Esophagus muscularis mucosa (tissue), 4 donors: ENCODE measurements around the gene TTC7B. TPM values are rescaled to one million over a fixed set of nuclear protein-coding genes. Genes with fewer than 3 reads are reported as not detected.

Source experiments
- DNase-seq: peaks from one replicate; pipeline ENCODE4 v3.0.0-alpha.2; 2017; ENCODE audit errors: extremely low spot score
- H3K27ac ChIP-seq, 4 donors: fragments of 200-600 bp; sonication (generic); replicated peaks in 1 of 4; 1 replicate in 3 of 4; 2 replicates in 1 of 4; pipeline ENCODE4 v1.5.1; 2016 to 2019; ENCODE audit warnings: mild to moderate bottlenecking in 1 of 4
- H3K27me3 ChIP-seq, 4 donors: fragments of 200-600 bp; sonication (generic); one replicate each; pipeline versions ENCODE4 v1.5.1 to v1.6.0; 2016 to 2019
- H3K36me3 ChIP-seq, 4 donors: fragments of 200-600 bp; sonication (generic); one replicate each; pipeline ENCODE4 v1.5.1; 2016 to 2019
- H3K4me1 ChIP-seq, 4 donors: fragments of 200-600 bp; sonication (generic); one replicate each; pipeline ENCODE4 v1.5.1; 2016 to 2019
- H3K4me3 ChIP-seq, 4 donors: fragments of 200-600 bp; sonication (generic); 1 replicate in 2 of 4; 2 replicates in 2 of 4; pipeline ENCODE4 v1.5.1; 2016 to 2019; ENCODE audit warnings: mild to moderate bottlenecking in 4 of 4, moderate library complexity in 1 of 4
- H3K9me3 ChIP-seq, 4 donors: fragments of 200-600 bp; sonication (generic); 1 replicate in 3 of 4; 2 replicates in 1 of 4; pipeline ENCODE4 v1.5.1; 2016 to 2019
- CTCF ChIP-seq, 3 experiments: fragments of 200-600 bp in 2 of 3; fragments of 450-650 bp in 1 of 3; sonication (generic) in 2 of 3; IDR thresholded peaks; one replicate each; pipeline ENCODE4 v1.5.1; 2017 to 2019; ENCODE audit warnings: antibody characterized with exemption in 3 of 3, mild to moderate bottlenecking in 2 of 3, moderate library complexity in 1 of 3
- EP300 ChIP-seq: sonication (generic); formaldehyde crosslinking; IDR thresholded peaks from one replicate; pipeline ENCODE4 v1.6.1; 2017; ENCODE audit warnings: antibody characterized with exemption
- POLR2A ChIP-seq: fragments of 450-650 bp; IDR thresholded peaks from one replicate; pipeline ENCODE4 v1.6.1; 2017; ENCODE audit warnings: antibody characterized with exemption, moderate library complexity, mild to moderate bottlenecking, low read depth
- POLR2AphosphoS5 ChIP-seq, 2 donors: sonication (generic); formaldehyde crosslinking; IDR thresholded peaks; one replicate each; pipeline ENCODE4 v1.6.1; 2017; ENCODE audit warnings: antibody characterized with exemption in 2 of 2
- WGBS: methylation state at CpG from one replicate; pipeline ENCODE4 v1.1.5; 2018; 5-methylcytosine and 5-hydroxymethylcytosine counted together
- intact Hi-C: fragments of 100-400 bp; cut with DNase I; formaldehyde crosslinking; loops from one replicate; pipeline ENCODE4 v1.15.1; 2023
- total RNA-seq, 4 donors: library from RNA; depleted of rRNA; stranded (reverse); fragments of >200 nt; gene quantifications; one replicate each; pipeline versions ENCODE4 v1.1.0 to v1.2.1, GENCODE V29; 2016

Gene TTC7B
- total RNA-seq, 4 donors from 2014 or later: 54.4 to 148 (median 113) TPM

- intact Hi-C loops: loop anchor here (5.0 kb wide), 1 partner anchor 97 kb away; no protein-coding TSS in a partner anchor
- Histone ChIP-seq H3K4me3 (no peak overlapping the region), H3K36me3 (no peaks in the 10 kb centered on the region), H3K4me1 (peaks cover 0 to 27% (median 19%) of the 10 kb centered on the region in 4 donors), H3K27ac (peak overlapping the region in 2 of 4 donors; percentile 64 to 75), H3K27me3 (no peaks in the 10 kb centered on the region), H3K9me3 (no peaks in the 10 kb centered on the region)
- WGBS: 95% methylated on average over 12 of the region's 12 CpGs
- TF ChIP-seq POLR2AphosphoS5 (IDR thresholded peaks at IDR 0.05): no peak
- no peak for TF ChIP-seq CTCF (IDR thresholded peaks at IDR 0.05)
- no peak for TF ChIP-seq EP300
- TF ChIP-seq POLR2A: no peak
- no peak for DNase-seq
Observed at GRCh38 chr14:90600619-90601018, 215.6 kb downstream of the TTC7B start.

DNA sequence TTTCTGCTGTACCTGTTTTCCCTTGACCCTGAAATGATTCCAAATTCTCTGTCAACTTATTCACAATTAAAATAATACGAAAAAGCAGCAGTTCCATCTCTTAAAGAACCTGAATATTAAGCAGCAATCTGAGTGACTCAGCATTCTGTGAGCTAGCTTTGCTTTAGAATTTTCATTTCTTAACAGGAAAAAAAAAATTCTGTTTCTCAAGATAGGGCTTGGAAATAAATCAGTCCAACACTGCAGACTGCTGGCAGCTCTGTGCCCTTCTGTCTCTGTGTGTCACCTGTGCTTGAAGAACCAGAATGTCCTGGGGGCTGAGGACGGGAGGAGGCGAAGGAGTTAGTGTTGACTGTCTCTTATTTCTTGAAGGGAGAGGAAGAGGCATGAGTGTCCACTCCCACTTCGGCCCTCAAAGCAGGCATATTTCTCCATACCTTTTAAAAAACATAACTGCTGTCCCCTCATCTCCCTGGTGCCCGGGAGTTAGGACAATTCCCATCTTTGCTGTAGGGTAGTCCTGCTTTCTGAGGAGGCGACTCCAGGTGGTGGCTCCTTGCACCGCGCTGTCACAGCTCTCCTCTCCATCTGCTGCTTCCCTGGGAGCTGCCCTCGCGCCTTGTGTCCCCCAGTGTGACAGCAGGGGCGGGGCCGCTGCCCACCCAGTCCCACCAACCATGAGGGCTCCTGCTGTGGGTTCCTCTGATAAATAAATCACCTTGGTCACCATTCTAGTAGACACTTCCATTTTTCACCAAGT, 216.3 kb downstream of the TTC7B start:
- H3K27ac ChIP-seq: peak overlapping the region; percentile 58 to 75 (median 68)

DNA sequence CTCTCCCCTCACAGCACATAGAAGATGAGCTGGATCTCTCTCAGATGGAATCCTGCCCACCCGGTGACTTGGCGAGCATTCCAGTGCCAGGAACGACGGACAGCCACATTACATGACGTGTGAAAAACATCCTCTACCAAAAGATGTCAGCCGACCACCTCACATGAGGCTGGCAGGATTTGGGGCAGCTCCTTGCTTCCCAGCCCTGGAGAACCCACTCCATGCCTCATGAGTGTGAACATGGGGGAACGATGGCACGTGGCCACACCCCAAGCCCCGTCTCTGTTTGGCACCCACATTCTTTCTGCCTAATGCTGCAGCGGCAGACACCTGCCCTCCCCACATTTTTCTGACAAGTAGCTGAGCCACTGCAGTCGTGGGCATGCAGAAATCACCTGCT, 216.9 kb downstream of the TTC7B start:
- intact Hi-C loops: no loop called here
- Histone ChIP-seq H3K4me1 (peaks cover 0 to 27% (median 19%) of the 10 kb centered on the region in 4 donors), H3K4me3 (peak overlapping the region in 2 of 4 donors; percentile 23 to 25), H3K36me3 (no peaks in the 10 kb centered on the region), H3K27ac (peak overlapping the region; percentile 58 to 75 (median 68)), H3K9me3 (no peaks in the 10 kb centered on the region), H3K27me3 (no peaks in the 10 kb centered on the region)
- no peak for DNase-seq
- WGBS: 42% methylated on average over 7 of the region's 11 CpGs
- TF ChIP-seq EP300 (no peak), POLR2AphosphoS5 (IDR thresholded peaks at IDR 0.05) (peak in 1 of 2 donors; percentile 5), CTCF (IDR thresholded peaks at IDR 0.05) (no peak)

More for the DNA sequence above, 216.3 kb downstream of the TTC7B start:
- Histone ChIP-seq H3K36me3 (no peaks in the 10 kb centered on the region), H3K9me3 (no peaks in the 10 kb centered on the region), H3K27me3 (no peaks in the 10 kb centered on the region), H3K4me1 (peaks cover 0 to 27% (median 19%) of the 10 kb centered on the region in 4 donors), H3K4me3 (peak overlapping the region in 2 of 4 donors; percentile 23 to 25)
- TF ChIP-seq CTCF (IDR thresholded peaks at IDR 0.05): peak; percentile 31 to 56 (median 36)
- no peak for TF ChIP-seq EP300
- TF ChIP-seq POLR2AphosphoS5 (IDR thresholded peaks at IDR 0.05): no peak
- no peak for TF ChIP-seq POLR2A
- no peak for DNase-seq
- WGBS: 79% methylated on average over 12 of the region's 12 CpGs
- intact Hi-C loops: loop anchor here (5.0 kb wide), 1 partner anchor 97 kb away; no protein-coding TSS in a partner anchor

- peaks cover 0 to 7% (median 5%) of the 10 kb centered on the region in 4 donors for H3K36me3 ChIP-seq
- no peak for DNase-seq
- TF ChIP-seq CTCF (IDR thresholded peaks at IDR 0.05): no peak
- no peak for TF ChIP-seq EP300
- no peak overlapping the region for H3K27ac ChIP-seq
- WGBS: 91% methylated on average over 8 of the region's 15 CpGs
- H3K9me3 ChIP-seq: no peaks in the 10 kb centered on the region
- no peaks in the 10 kb centered on the region for H3K27me3 ChIP-seq
- intact Hi-C loops: no loop called here
- peaks cover 0 to 27% (median 19%) of the 10 kb centered on the region in 4 donors for H3K4me1 ChIP-seq
- no peak overlapping the region for H3K4me3 ChIP-seq
Observed at GRCh38 chr14:90597961-90598360, 218.3 kb downstream of the TTC7B start.
